HG03159 (cell line): ENCODE data around the gene ROCK2.
"Not testable (repeated sequence)": the region's sequence is repeated elsewhere in the genome, so short reads cannot be mapped to it uniquely, and the experiment has no call there.

ENCODE experiments used
- ATAC-seq: cut with Tn5 transposase; IDR thresholded peaks from one replicate; pipeline ENCODE4 v1.9.1; 2021; ENCODE audit warnings: mild to moderate bottlenecking, moderate library complexity; ENCODE audit not compliant: unreplicated experiment

ROCK2 gene

GRCh38 chr2:11239666-11240462, 104.6 kb downstream of the ROCK2 start:
- ATAC-seq = no peak

GRCh38 chr2:11239147-11239546, 105.3 kb downstream of the ROCK2 start:
- ATAC-seq = no peak

DNA sequence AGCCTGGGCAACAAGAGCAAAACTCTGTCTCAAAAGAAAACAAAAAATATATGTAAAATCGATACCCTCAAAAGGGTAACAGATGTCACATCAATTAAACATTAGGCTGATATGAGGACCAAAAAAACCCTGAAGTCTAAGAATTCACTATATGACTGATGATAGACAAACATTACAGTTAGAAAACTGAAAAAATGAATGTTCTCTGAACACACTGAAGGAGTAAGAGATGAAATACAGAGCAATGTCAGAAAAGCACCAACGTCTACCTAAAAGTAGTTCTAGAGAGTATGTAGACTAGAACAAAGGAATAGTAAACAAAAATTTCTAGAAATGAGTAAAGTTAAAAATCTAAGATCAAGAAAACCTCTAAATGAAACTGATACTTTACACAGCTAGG, 107.3 kb downstream of the ROCK2 start:
- no peak for ATAC-seq

GRCh38 chr2:11236335-11236734, 108.1 kb downstream of the ROCK2 start:
- ATAC-seq = no peak

DNA sequence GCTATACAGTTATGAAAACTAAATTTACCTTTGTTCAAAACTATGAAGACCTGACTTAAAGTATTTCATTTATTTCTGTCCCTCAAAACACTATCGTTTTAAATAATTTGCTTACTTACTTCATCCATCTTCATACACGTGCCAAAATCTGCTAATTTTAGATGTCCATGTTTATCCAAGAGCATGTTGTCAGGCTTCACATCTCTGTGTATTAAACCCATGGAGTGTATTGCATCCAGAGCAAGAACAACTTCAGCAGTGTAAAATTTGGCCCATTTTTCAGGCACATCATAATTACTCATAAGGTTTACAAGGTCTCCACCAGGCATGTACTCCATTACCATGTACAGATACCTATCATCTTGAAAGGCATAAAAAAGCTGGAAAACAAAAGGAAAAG, 108.9 kb downstream of the ROCK2 start:
- ATAC-seq = no peak

DNA sequence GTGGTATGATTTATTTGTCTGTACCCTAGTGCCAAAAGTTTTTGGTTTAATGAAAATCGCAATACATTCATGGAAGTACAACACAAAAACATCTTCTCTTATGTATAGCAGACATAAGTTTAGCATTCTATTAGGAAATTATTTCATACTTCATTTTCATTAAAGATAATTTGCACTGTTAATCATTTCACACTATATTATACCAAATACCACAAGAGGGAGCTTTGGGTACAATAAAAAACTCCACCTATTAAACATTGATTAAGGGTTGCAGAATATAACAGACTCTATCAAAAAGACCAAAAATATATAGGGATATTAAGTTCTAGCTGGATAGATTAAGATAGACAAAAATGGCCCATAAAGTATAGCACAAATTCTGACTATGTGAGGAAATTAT, 110.1 kb downstream of the ROCK2 start:
- no peak for ATAC-seq

- ATAC-seq = not testable (repeated sequence)
Measured at GRCh38 chr2:11231193-11231592, 113.2 kb downstream of the ROCK2 start.

DNA sequence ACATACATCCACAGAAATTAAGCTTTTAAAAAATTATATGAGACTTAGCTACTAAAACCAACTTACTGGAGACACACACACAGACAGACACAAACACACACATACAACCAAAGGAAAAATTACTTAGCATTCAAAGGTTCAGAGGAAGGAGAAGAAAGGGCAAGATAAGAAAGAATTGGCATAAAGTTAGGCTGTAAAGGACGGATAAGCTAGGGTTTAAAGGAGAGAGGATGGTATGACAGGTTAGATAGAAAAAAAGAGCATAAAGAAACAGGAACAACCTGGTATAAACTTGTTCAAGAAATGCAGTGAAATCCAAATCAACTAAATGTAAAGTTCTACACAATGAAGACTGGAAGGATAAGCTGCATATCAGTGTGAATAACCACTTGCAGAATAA, 115.7 kb downstream of the ROCK2 start:
- ATAC-seq = no peak

DNA sequence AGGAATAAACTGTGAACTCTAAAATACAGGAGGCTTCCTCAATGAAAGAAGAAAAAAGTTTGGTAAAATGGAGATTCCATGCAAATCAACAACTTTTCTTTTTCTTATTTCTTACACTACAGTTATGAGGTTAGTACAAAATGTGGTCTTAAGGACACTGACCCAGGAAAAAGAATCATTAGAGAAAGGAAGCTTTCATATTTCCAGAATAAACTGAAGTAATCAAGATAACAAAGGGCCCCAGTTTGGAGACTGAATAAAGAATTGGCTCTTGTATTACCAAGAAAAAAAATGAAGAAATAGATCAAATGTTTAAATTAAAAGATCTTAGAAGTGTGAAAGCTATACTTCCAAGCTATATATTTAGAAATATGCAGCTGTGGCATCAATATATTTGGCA, 116.8 kb downstream of the ROCK2 start:
- no peak for ATAC-seq

DNA sequence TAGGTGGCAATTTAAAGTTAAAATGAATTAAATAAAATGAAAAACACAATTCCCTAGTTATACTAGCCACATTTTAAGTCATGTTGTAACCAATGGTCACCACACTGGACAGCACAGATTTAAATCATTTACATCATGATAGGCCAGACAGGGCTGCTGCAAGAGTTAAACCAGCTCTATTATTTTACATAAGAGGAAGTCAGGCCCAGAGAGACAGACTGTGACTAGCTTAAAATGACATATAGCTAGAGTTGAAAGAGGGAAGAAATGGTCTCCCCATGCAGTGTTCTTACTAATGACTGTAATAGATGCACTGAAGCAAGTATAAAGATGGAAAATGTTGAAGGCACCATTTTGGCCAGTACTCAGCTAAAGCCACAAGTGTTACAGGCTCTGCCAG, 119.5 kb downstream of the ROCK2 start:
- no peak for ATAC-seq

GRCh38 chr2:11222845-11223244, 121.6 kb downstream of the ROCK2 start:
- no peak for ATAC-seq

DNA sequence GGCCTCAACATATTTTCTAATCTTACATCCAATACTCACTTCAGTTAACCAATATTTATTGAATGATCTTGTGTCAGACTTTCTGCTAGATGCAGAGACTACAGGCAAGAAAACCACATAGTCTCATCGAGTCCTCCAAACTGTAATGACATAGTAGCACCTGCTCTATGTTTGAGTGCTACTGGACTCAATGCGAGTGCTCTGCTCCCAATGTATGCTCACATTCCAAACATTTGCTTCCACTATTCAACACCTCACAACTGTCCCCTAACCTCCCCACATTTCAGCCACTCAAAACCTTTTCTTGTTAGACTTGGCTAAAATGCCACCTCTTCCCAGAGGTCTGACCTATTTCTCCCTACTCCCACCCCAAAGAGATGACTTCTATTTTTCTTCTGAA, 124.0 kb downstream of the ROCK2 start:
- ATAC-seq = no peak

GRCh38 chr2:11215407-11215806, 129.0 kb downstream of the ROCK2 start:
- ATAC-seq = no peak

- no peak for ATAC-seq
Measured at GRCh38 chr2:11214770-11215169, 129.7 kb downstream of the ROCK2 start.

- ATAC-seq = no peak
Measured at GRCh38 chr2:11213975-11214374, 130.5 kb downstream of the ROCK2 start.

DNA sequence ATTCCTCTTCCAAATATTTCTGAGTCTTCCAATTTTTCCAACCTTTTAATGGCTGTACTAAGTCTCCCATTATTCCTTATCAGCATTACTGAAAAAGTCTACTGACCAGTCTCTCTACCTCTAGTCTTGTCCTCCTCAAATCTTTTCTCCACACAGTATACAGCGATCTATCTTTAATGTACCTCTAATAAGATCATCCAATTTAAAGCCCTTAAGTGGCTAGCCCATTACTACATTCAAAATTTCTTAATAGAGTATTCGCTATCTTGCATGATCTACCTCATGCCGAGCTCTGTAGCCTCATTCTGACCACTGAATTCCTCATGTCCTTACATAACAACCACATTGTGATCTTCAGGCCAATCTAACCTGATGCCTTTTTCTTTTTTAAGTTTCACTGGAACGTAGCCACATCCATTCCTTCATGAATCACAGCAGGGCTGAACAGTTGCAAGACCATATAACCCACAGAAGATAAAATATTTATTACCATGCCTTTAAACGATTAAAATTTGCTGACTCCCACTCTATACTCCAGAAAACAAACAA, 131.3 kb downstream of the ROCK2 start:
- ATAC-seq = no peak

DNA sequence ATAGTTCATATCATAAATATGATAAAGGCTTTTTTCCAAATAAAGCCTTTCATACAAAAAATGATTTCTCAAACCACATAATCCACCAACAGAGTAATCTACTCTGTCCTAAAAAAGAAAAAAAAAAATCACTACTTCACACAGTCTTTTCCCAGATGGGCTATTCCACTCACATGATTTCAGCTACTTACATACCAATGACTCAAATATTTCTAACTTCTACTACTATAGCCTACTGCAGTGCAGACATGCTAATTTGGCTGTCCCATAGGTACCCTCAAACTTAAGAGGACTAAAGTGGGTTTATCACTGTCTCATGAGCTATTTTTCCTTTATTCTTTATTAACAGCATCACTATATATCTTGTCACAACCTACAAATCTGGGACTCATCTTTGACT, 131.8 kb downstream of the ROCK2 start:
- no peak for ATAC-seq

DNA sequence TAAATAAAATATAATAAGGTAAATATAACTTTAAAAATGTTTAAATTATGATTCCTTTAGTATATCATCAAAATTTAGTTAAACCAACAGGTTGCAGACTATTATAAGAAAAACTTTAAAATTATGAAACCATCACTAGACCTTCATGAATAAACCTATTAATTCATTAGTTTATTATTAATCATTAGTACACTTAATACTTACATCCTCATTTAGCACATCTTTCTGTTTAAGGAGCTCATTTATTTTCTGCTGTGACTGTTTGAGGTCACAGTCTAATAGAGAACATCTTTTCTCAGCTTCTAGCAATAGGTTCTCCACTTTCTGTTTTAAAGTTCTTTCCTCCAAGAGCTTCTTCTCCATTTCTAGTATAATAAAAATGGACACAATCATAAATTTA, 136.4 kb downstream of the ROCK2 start:
- no peak for ATAC-seq

- peak; percentile 60 for ATAC-seq
Measured at GRCh38 chr2:11203480-11203879, 141.0 kb downstream of the ROCK2 start.

DNA sequence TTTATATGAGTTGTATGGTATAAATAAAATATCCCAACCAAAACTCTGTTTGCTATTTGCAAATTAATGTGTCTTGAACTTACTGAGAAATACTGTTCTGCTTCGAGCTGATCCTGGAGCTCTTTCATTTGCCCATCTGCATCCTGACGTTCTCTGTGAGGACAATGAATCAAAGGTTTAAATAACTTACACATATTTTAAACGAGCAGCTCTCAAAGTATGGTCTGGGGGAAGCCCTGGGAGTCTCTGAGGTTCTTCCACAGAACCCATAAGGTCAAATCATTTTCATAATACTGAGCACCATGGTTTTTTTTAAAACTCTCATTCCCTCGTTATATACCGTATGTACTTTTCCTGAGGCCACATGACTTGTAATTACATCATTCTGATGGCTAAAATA, 142.5 kb downstream of the ROCK2 start:
- ATAC-seq = no peak

DNA sequence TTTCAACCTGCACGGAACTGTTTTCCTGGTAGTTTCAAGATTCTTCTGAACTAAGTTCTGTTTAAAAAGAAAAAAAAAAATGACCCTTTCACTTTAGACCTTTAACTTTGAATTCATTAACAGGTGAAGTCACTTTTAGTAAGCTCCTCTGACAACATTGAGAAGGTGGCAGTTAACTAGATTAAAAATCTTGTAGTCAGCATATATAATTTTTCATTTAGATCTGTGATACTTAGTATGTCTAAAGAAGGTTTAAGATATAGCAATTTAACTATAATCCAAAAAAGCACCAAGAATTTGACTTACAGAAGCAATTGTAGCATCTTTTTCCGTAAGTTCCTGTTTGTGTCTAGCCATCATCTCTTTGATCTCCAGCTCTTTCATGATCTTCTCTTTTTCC, 143.8 kb downstream of the ROCK2 start:
- no peak for ATAC-seq

- no peak for ATAC-seq
Measured at GRCh38 chr2:11196246-11196645, 148.2 kb downstream of the ROCK2 start.

- no peak for ATAC-seq
Measured at GRCh38 chr2:11187731-11188130, 156.7 kb downstream of the ROCK2 start.
